ENCODE data around the gene LSR. TPM values are rescaled to one million over a fixed set of nuclear protein-coding genes. Genes with fewer than 3 reads are reported as not detected.

The LSR gene
- total RNA-seq, 1 experiment from 2014 or later, result 152 TPM

GRCh38 chr19:35219008-35219407 is 29.8 kb upstream of the LSR start:
- peaks cover 12 to 13% of the 10 kb centered on the region in 2 experiments for H3K4me1 Mint-ChIP-seq
- WGBS (ENCODE audit: extremely low coverage, insufficient read length, low lambda C conversion rate), result no CpG with 5 or more reads among the region's 1 CpG

More at GRCh38 chr19:35219008-35219407, 29.8 kb upstream of the LSR start:
- H3K4ac ChIP-seq (ENCODE audit: low read depth, low read length), result no peak overlapping the region
- no peak overlapping the region for H2BK120ac ChIP-seq (ENCODE audit: low read depth, low read length, poor library complexity, severe bottlenecking)
- H3K56ac ChIP-seq (ENCODE audit: insufficient read length, low read depth, low read length), result no peak overlapping the region
- H2AK5ac ChIP-seq (ENCODE audit: insufficient read length, low read length), result no peak overlapping the region
- no peaks in the 10 kb centered on the region for H4K20me1 ChIP-seq (ENCODE audit: control insufficient read depth, insufficient read depth, insufficient read length)
- Mint-ChIP-seq H3K4me3 (no peak overlapping the region), H3K27me3 (ENCODE audit: low read depth) (peaks cover 6% of the 10 kb centered on the region), H3K9me3 (peaks cover 7 to 13% of the 10 kb centered on the region in 2 experiments), H3K36me3 (ENCODE audit: insufficient read depth in 1 of 3, low read depth in 3 of 3) (peaks cover 0 to 5% (median 5%) of the 10 kb centered on the region in 3 experiments; a peak in 6 of 7 replicates), H3K27ac (no peak overlapping the region)
- H3K14ac ChIP-seq (ENCODE audit: insufficient read depth, low read length), result no peak overlapping the region
- no peak for DNase-seq
- H3K18ac ChIP-seq (ENCODE audit: insufficient read length, low read depth, low read length), result no peak overlapping the region
- H3K4me1 ChIP-seq (ENCODE audit: insufficient read depth, low read length), result 0 out of 2 replicates have a peak, but pooled peaks cover 2% of the 10 kb centered on the region
- no peak overlapping the region for H2AFZ ChIP-seq (ENCODE audit: low read length)
- no peak overlapping the region for H4K8ac ChIP-seq (replicated peaks; ENCODE audit: insufficient read length, low read depth, low read length)
- no peaks in the 10 kb centered on the region for H3K79me1 ChIP-seq (ENCODE audit: insufficient read depth, low read depth, low read length, poor library complexity, severe bottlenecking)
- H3K9ac ChIP-seq (ENCODE audit: extremely low read depth, insufficient read length, low read length), result no peak overlapping the region
- no peaks in the 10 kb centered on the region for H3K9me3 ChIP-seq (ENCODE audit: control insufficient read depth, low read depth, low read length)
- H3K4me2 ChIP-seq (ENCODE audit: insufficient read depth, insufficient read length, low read length), result no peak overlapping the region
- no peak overlapping the region for H2BK5ac ChIP-seq (ENCODE audit: insufficient read length, low read length)
- H3K27ac ChIP-seq (ENCODE audit: insufficient read length, low read depth, low read length), result no peak overlapping the region
- no peak overlapping the region for H2BK20ac ChIP-seq (ENCODE audit: low read depth, low read length, poor library complexity, severe bottlenecking)
- no peaks in the 10 kb centered on the region for H3K23me2 ChIP-seq (ENCODE audit: insufficient read length, low read depth, low read length, poor library complexity, severe bottlenecking)
- H3K79me2 ChIP-seq (ENCODE audit: insufficient read depth, low read length), result no peaks in the 10 kb centered on the region
- no peak for TF ChIP-seq CTCF (conservative IDR thresholded peaks at IDR 0.05)
- H4K5ac ChIP-seq (ENCODE audit: insufficient read length, low read depth, low read length), result no peak overlapping the region
- H3K27me3 ChIP-seq (ENCODE audit: insufficient read depth, low read length), result no peaks in the 10 kb centered on the region
- H3T11ph ChIP-seq (ENCODE audit: low read length), result no peak overlapping the region
- no peak overlapping the region for H3K23ac ChIP-seq (ENCODE audit: insufficient read length, low read depth, low read length)
- H2BK15ac ChIP-seq (ENCODE audit: low read depth, low read length), result no peak overlapping the region
- H4K91ac ChIP-seq (ENCODE audit: insufficient read length, low read depth, low read length), result no peak overlapping the region
- no peak overlapping the region for H2BK12ac ChIP-seq (ENCODE audit: insufficient read length, low read depth, low read length)
